Neural cell (in vitro differentiated cells): Measurements from ENCODE around the gene C15orf40. TPM values are rescaled to one million over a fixed set of nuclear protein-coding genes. Genes with fewer than 3 reads are reported as not detected.

Experiments used
- H2AFZ ChIP-seq: fragments of 200-600, 300-800 bp; sonication (generic), shearing (Covaris generic); 2 replicates; pipeline ENCODE4 v1.6.0; 2014; ENCODE audit warnings: low read depth, mild to moderate bottlenecking, antibody characterized with exemption, low read length, moderate library complexity
- H3F3A ChIP-seq: fragments of 200-600 bp; shearing (Covaris generic); 2 replicates; pipeline ENCODE4 v1.6.1; 2016; ENCODE audit warnings: mild to moderate bottlenecking, moderate library complexity, mixed read lengths, antibody characterized with exemption, low read length; ENCODE audit not compliant: insufficient read depth, poor library complexity, severe bottlenecking
- H3K27ac ChIP-seq: fragments of 200-600, 300-800 bp; sonication (generic), shearing (Covaris generic); 2 replicates; pipeline ENCODE4 v1.5.1; 2014; ENCODE audit warnings: mild to moderate bottlenecking, low read length, moderate library complexity
- H3K27me3 ChIP-seq: fragments of 300-800, 200-600 bp; sonication (generic), shearing (Covaris generic); 2 replicates; pipeline ENCODE4 v1.6.0; 2014; ENCODE audit warnings: mild to moderate bottlenecking, low read depth, low read length, moderate library complexity; ENCODE audit not compliant: insufficient read depth
- H3K36me3 ChIP-seq: fragments of 300-800, 200-600 bp; sonication (generic), shearing (Covaris generic); 2 replicates; pipeline ENCODE4 v1.5.1; 2014; ENCODE audit warnings: mild to moderate bottlenecking, antibody characterized with exemption, low read length, moderate library complexity; ENCODE audit not compliant: insufficient read depth
- H3K4me2 ChIP-seq: fragments of 300-800, 200-600 bp; sonication (generic), shearing (Covaris generic); 2 replicates; pipeline ENCODE4 v1.6.0; 2014; ENCODE audit warnings: mild to moderate bottlenecking, low read length
- H3K4me3 ChIP-seq: fragments of 300-800, 200-600 bp; sonication (generic), shearing (Covaris generic); 2 replicates; pipeline ENCODE4 v1.5.1; 2014; ENCODE audit warnings: mild to moderate bottlenecking, low read length, moderate library complexity
- H3K79me2 ChIP-seq: fragments of 200-600 bp; shearing (Covaris generic); replicated peaks from 2 replicates; pipeline ENCODE4 v1.6.0; 2014; ENCODE audit warnings: mild to moderate bottlenecking, low read length, moderate library complexity; ENCODE audit not compliant: insufficient read depth
- H3K9ac ChIP-seq: fragments of 300-800, 200-600 bp; sonication (generic), shearing (Covaris generic); 2 replicates; pipeline ENCODE4 v1.6.1; 2016; ENCODE audit warnings: mild to moderate bottlenecking, low read length, mixed read lengths
- H3K9me2 ChIP-seq: fragments of 200-600 bp; shearing (Covaris generic); 2 replicates; pipeline ENCODE4 v1.6.1; 2016; ENCODE audit warnings: mild to moderate bottlenecking, low read length, mixed read lengths; ENCODE audit not compliant: insufficient read depth
- H3K9me3 ChIP-seq: fragments of 200-600, 300-800 bp; sonication (generic), shearing (Covaris generic); 2 replicates; pipeline ENCODE4 v1.6.1; 2016; ENCODE audit warnings: mild to moderate bottlenecking, mixed run types, low read length, moderate library complexity, mixed read lengths
- H4K20me1 ChIP-seq: fragments of 200-600 bp; shearing (Covaris generic); 2 replicates; pipeline ENCODE4 v1.6.1; 2016; ENCODE audit warnings: mild to moderate bottlenecking, mixed run types; ENCODE audit not compliant: insufficient read depth
- EP300 ChIP-seq: fragments of 450-650 bp; conservative IDR thresholded peaks from 2 replicates; pipeline ENCODE4 v1.6.1; 2014; ENCODE audit warnings: antibody characterized with exemption, mild to moderate bottlenecking, moderate library complexity; ENCODE audit not compliant: poor library complexity, severe bottlenecking
- EZH2 ChIP-seq: fragments of 200-600, 300-800 bp; shearing (Covaris generic), sonication (generic); IDR thresholded peaks from 2 replicates; pipeline ENCODE4 v1.6.1; 2014; ENCODE audit warnings: antibody characterized with exemption, low read length, borderline replicate concordance, mild to moderate bottlenecking; ENCODE audit not compliant: insufficient read depth, poor library complexity, severe bottlenecking
- MXI1 ChIP-seq: fragments of 450-650 bp; conservative IDR thresholded peaks from 2 replicates; pipeline ENCODE4 v1.6.1; 2014; ENCODE audit warnings: antibody characterized with exemption, mild to moderate bottlenecking; ENCODE audit not compliant: poor library complexity, severe bottlenecking
- POLR2AphosphoS5 ChIP-seq: IDR thresholded peaks from 2 replicates; pipeline ENCODE4 v1.6.1; 2012
- RAD21 ChIP-seq: fragments of 450-650 bp; conservative IDR thresholded peaks from 2 replicates; pipeline ENCODE4 v1.6.1; 2014; ENCODE audit warnings: antibody characterized with exemption, mild to moderate bottlenecking, moderate library complexity
- SMC3 ChIP-seq: fragments of 450-650 bp; conservative IDR thresholded peaks from 2 replicates; pipeline ENCODE4 v1.6.1; 2014; ENCODE audit warnings: antibody characterized with exemption, mild to moderate bottlenecking, moderate library complexity; ENCODE audit not compliant: poor library complexity
- TAF1 ChIP-seq: IDR thresholded peaks from 2 replicates; pipeline ENCODE4 v1.6.1; 2012; ENCODE audit warnings: low read depth
- polyA plus RNA-seq: library from polyadenylated mRNA; depleted of rRNA; stranded (reverse); fragments of >200 nt; gene quantifications from 2 replicates; pipeline ENCODE4 v1.2.3, GENCODE V29; 2014
- TF ChIP-seq, protein P1 (sequence below): IDR thresholded peaks from 2 replicates; pipeline ENCODE4 v1.6.1; 2012; ENCODE audit warnings: borderline replicate concordance
- TF ChIP-seq, protein P2 (sequence below): fragments of 450-650 bp; IDR thresholded peaks from 2 replicates; pipeline ENCODE4 v1.5.1; 2014; ENCODE audit warnings: antibody characterized with exemption, mild to moderate bottlenecking, moderate library complexity; ENCODE audit not compliant: poor library complexity, severe bottlenecking

The C15orf40 gene
- polyA plus RNA-seq, 1 donor from 2014 or later = 17.2 TPM

DNA sequence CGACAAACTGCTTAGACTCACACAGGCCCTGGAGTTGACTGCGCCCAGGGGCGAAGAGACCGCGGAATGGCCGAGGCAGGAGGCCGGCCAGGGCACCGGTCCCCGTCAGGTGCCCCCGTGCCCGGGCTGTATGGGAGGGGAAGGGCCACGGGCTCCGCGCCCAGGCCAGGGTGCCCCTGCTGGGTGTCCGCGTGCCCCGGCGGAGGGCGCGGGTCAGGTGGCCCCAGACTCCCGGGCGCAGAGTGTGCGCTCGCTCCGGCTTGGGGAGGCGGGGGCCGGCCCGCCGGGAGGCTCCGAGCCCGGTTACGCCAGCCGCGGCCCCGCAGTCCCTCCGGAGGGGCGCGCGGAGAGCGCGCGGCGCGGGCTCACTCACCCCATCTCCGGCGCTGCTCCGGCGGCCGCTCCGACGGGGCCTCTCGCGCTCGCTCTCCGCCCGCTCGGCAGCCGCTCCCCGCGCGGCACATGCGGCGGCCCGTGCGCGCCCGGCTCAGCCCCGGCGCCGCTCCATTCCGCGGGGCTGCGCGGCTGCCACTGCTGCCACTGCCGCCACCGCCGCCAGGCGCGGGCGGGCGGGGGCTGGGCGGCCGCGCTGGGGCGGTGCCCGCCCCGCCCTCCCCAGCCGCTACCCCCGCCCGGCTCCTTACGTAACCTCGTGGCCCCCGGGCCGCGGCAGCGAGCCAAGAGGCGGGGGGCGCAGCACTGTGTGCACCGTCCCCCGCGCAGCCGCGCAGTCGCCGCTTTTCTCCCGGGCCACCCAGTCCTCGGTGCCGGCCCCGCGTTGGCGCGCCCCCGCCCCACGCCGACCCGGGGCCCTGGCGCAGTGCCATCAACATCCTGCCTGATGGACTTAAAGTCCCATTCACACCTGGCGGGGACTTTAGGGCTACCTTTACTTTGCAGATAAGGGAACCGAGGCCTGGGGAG, 59.0 kb downstream of the C15orf40 start, which contains the start of gene HOMER2:
Gene HOMER2 (minus strand): TSS at position 563 of the 924 bp plus-strand sequence. CDS start 185 bp downstream, at position 378.
- Histone ChIP-seq H3K27ac (no peak within 1 kb of the TSS), H3K9ac (peak within 1 kb of the TSS; percentile 61), H3K27me3 (no peaks in the 10 kb centered on the region), H3K4me3 (peak within 1 kb of the TSS; percentile 76), H3F3A (no peaks in the 10 kb centered on the region), H3K36me3 (no peaks in the 10 kb centered on the region), H3K79me2 (no peaks in the 10 kb centered on the region), H3K9me3 (no peaks in the 10 kb centered on the region), H3K4me2 (peak within 1 kb of the TSS; percentile 69), H3K9me2 (no peaks in the 10 kb centered on the region), H4K20me1 (no peaks in the 10 kb centered on the region), H2AFZ (peak within 1 kb of the TSS; percentile 15)
- TF ChIP-seq, protein P1, sequence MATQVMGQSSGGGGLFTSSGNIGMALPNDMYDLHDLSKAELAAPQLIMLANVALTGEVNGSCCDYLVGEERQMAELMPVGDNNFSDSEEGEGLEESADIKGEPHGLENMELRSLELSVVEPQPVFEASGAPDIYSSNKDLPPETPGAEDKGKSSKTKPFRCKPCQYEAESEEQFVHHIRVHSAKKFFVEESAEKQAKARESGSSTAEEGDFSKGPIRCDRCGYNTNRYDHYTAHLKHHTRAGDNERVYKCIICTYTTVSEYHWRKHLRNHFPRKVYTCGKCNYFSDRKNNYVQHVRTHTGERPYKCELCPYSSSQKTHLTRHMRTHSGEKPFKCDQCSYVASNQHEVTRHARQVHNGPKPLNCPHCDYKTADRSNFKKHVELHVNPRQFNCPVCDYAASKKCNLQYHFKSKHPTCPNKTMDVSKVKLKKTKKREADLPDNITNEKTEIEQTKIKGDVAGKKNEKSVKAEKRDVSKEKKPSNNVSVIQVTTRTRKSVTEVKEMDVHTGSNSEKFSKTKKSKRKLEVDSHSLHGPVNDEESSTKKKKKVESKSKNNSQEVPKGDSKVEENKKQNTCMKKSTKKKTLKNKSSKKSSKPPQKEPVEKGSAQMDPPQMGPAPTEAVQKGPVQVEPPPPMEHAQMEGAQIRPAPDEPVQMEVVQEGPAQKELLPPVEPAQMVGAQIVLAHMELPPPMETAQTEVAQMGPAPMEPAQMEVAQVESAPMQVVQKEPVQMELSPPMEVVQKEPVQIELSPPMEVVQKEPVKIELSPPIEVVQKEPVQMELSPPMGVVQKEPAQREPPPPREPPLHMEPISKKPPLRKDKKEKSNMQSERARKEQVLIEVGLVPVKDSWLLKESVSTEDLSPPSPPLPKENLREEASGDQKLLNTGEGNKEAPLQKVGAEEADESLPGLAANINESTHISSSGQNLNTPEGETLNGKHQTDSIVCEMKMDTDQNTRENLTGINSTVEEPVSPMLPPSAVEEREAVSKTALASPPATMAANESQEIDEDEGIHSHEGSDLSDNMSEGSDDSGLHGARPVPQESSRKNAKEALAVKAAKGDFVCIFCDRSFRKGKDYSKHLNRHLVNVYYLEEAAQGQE = no peak
- TF ChIP-seq TAF1 = peak; percentile 29

DNA sequence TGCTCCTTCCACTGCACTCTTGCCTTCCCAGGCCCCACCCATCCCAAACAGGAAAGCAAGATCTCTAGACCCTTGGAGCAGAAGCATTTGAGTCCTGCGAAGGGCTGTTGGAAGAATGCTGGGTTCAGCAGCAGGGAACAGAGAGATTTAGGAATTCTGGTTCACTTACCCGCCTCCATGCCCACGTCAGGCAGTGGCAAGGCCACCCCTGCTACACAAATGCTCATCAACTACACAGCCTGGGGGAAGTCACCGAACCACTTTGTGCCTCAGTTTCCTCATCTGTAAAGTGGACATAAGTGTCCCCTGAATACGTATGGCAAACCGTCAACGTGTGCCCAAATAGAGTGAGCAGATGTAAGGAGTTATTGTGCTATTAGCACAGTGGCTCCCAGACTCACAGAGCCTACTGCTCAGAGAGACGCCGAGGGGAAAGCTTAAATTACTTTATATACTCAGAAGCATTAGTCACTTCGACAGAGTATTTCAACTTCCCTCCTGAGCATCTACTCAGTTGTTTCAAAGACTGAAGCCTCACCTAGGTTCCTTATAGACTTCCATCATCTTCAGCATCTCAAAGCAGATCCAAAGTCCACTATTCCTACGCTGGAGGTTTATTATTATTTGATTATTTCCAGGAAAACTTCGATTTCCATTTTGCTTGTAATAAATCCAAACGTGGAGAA, 59.8 kb downstream of the C15orf40 start:
- H3F3A ChIP-seq = no peaks in the 10 kb centered on the region
- H3K36me3 ChIP-seq = no peaks in the 10 kb centered on the region
- H3K4me3 ChIP-seq = peak overlapping the region; percentile 76
- TF ChIP-seq TAF1 (no peak), SMC3 (no peak), EP300 (no peak), MXI1 (no peak), POLR2AphosphoS5 (no peak), EZH2 (no peak), RAD21 (no peak)
- TF ChIP-seq, protein P1 = no peak
- TF ChIP-seq, protein P2, sequence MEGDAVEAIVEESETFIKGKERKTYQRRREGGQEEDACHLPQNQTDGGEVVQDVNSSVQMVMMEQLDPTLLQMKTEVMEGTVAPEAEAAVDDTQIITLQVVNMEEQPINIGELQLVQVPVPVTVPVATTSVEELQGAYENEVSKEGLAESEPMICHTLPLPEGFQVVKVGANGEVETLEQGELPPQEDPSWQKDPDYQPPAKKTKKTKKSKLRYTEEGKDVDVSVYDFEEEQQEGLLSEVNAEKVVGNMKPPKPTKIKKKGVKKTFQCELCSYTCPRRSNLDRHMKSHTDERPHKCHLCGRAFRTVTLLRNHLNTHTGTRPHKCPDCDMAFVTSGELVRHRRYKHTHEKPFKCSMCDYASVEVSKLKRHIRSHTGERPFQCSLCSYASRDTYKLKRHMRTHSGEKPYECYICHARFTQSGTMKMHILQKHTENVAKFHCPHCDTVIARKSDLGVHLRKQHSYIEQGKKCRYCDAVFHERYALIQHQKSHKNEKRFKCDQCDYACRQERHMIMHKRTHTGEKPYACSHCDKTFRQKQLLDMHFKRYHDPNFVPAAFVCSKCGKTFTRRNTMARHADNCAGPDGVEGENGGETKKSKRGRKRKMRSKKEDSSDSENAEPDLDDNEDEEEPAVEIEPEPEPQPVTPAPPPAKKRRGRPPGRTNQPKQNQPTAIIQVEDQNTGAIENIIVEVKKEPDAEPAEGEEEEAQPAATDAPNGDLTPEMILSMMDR = no peak
- peak overlapping the region; percentile 69 for H3K4me2 ChIP-seq
- peak overlapping the region; percentile 61 for H3K9ac ChIP-seq
- peak overlapping the region; percentile 15 for H2AFZ ChIP-seq
- no peaks in the 10 kb centered on the region for H4K20me1 ChIP-seq
- H3K9me2 ChIP-seq = no peaks in the 10 kb centered on the region
- H3K9me3 ChIP-seq = no peaks in the 10 kb centered on the region
- H3K27me3 ChIP-seq = no peaks in the 10 kb centered on the region
- H3K27ac ChIP-seq = no peak overlapping the region
- no peaks in the 10 kb centered on the region for H3K79me2 ChIP-seq
